SK-N-SH treated with all-trans-retinoic acid at 6 μM for 48 hours (cell line): ENCODE measurements around the gene TOX2.

ENCODE experiments used
- ATAC-seq: fragments of 200-7000 bp; cut with Tn5 transposase; 3 replicates; pipeline ENCODE4 v1.9.1; 2020; ENCODE audit warnings: mild to moderate bottlenecking, moderate library complexity
- CSDC2 ChIP-seq: fragments of 250-450 bp; sonication (Bioruptor Pico); IDR thresholded peaks from 2 replicates; pipeline ENCODE4 v1.5.0; 2020; ENCODE audit warnings: mild to moderate bottlenecking, moderate library complexity
- ESRRG ChIP-seq: fragments of 250-450 bp; sonication (Bioruptor Pico); IDR thresholded peaks from 2 replicates; pipeline ENCODE4 v1.6.1; 2021; ENCODE audit warnings: mild to moderate bottlenecking
- GLIS3 ChIP-seq: fragments of 250-450 bp; sonication (Bioruptor Pico); IDR thresholded peaks from 2 replicates; pipeline ENCODE4 v1.5.0; 2020; ENCODE audit warnings: mild to moderate bottlenecking, moderate library complexity
- ISL1 ChIP-seq: fragments of 250-450 bp; sonication (Bioruptor Pico); IDR thresholded peaks from 2 replicates; pipeline ENCODE4 v2.1.2; 2022; ENCODE audit warnings: mild to moderate bottlenecking, moderate library complexity
- PPARA ChIP-seq: fragments of 250-450 bp; sonication (Bioruptor Pico); IDR thresholded peaks from 2 replicates; pipeline ENCODE4 v1.5.0; 2020; ENCODE audit warnings: mild to moderate bottlenecking, borderline replicate concordance
- RARB ChIP-seq: fragments of 250-450 bp; sonication (Bioruptor Pico); IDR thresholded peaks from 2 replicates; pipeline ENCODE4 v1.8.0; 2021; ENCODE audit warnings: mild to moderate bottlenecking, moderate library complexity
- SNAI2 ChIP-seq: fragments of 250-450 bp; sonication (Bioruptor Pico); IDR thresholded peaks from 2 replicates; pipeline ENCODE4 v1.5.0; 2020; ENCODE audit warnings: mild to moderate bottlenecking, moderate library complexity
- TCF4 ChIP-seq: fragments of 250-450 bp; sonication (Bioruptor Pico); IDR thresholded peaks from 2 replicates; pipeline ENCODE4 v1.8.0; 2021; ENCODE audit warnings: mild to moderate bottlenecking, moderate library complexity, borderline replicate concordance
- TOX ChIP-seq: fragments of 250-450 bp; sonication (Bioruptor Pico); IDR thresholded peaks from 2 replicates; pipeline ENCODE4 v1.8.0; 2021; ENCODE audit warnings: mild to moderate bottlenecking, moderate library complexity, borderline replicate concordance
- ZC3H10 ChIP-seq: fragments of 250-450 bp; sonication (Bioruptor Pico); IDR thresholded peaks from 2 replicates; pipeline ENCODE4 v1.5.1; 2021; ENCODE audit warnings: mild to moderate bottlenecking, moderate library complexity
- ZFP3 ChIP-seq: fragments of 250-450 bp; sonication (Bioruptor Pico); IDR thresholded peaks from 2 replicates; pipeline ENCODE4 v1.5.0; 2020; ENCODE audit warnings: mild to moderate bottlenecking, moderate library complexity
- ZFP30 ChIP-seq: fragments of 450-650 bp; formaldehyde crosslinking; IDR thresholded peaks from 2 replicates; pipeline ENCODE4 v1.5.0; 2022; ENCODE audit warnings: mild to moderate bottlenecking, moderate library complexity
- ZNF565 ChIP-seq: fragments of 450-650 bp; formaldehyde crosslinking; conservative IDR thresholded peaks from 2 replicates; pipeline ENCODE4 v1.5.0; 2020; ENCODE audit warnings: low read depth, mild to moderate bottlenecking, moderate library complexity
- ZNF70 ChIP-seq: fragments of 450-650 bp; formaldehyde crosslinking; IDR thresholded peaks from 2 replicates; pipeline ENCODE4 v1.5.0; 2020; ENCODE audit warnings: mild to moderate bottlenecking, moderate library complexity
- ZNF8 ChIP-seq: fragments of 450-650 bp; formaldehyde crosslinking; IDR thresholded peaks from 2 replicates; pipeline ENCODE4 v1.5.0; 2020; ENCODE audit warnings: mild to moderate bottlenecking, moderate library complexity
- TF ChIP-seq, protein P1 (sequence below): fragments of 250-450 bp; sonication (Bioruptor Pico); IDR thresholded peaks from 2 replicates; pipeline ENCODE4 v1.5.0; 2020; ENCODE audit warnings: mild to moderate bottlenecking, moderate library complexity
- TF ChIP-seq, protein P2 (sequence below): fragments of 250-450 bp; sonication (Bioruptor Pico); IDR thresholded peaks from 2 replicates; pipeline ENCODE4 v1.5.1; 2021; ENCODE audit warnings: mild to moderate bottlenecking, moderate library complexity
- TF ChIP-seq, protein P3 (sequence below): fragments of 250-450 bp; sonication (Bioruptor Pico); IDR thresholded peaks from 2 replicates; pipeline ENCODE4 v1.8.0; 2021; ENCODE audit warnings: low read depth, mild to moderate bottlenecking, moderate library complexity, borderline replicate concordance

Gene TOX2

DNA sequence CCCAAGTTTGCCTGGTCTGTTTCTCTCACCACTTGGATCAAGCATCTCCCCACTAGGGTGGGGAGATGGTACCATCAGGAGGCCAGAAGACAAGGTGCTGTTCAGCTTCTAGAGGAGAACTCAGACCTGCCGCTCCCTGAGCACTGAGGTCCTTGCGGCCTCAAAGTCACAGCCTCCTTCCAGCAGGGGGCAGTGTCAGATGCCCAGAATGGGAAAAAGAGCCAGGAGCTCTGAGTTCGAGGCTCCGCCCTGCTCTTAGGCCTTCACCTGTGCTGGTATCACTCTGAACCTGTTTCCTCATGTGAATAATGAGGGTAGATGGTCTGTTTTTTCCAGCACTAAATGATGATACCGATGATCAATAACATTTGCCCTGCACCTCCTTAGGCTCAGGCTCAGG lies 68.7 kb downstream of the TOX2 start:
- ATAC-seq: no peak

DNA sequence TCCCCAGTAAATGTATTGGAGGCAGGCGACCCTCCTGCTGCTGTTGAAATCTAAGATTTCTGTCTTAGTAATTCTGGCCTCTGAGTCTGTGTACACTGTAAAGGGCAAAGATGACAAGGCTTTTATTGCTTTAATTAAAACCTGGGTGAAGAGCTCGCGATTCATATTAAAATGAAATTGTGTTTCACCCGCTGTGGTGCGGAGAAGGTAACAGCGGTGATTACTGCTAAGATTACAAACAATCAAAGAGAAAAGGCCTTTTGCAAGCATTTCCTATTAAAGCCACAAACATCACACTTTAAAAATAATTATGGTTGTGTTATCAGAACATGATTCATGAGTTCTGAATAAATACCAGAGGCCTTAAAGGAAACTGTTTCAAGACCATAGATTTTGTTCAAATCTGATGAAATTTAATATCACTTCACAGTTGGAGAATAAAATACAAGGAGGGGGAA lies 69.3 kb downstream of the TOX2 start:
- no peak for TF ChIP-seq TCF4 (CRISPR knock-in tag)
- TF ChIP-seq, protein P1, sequence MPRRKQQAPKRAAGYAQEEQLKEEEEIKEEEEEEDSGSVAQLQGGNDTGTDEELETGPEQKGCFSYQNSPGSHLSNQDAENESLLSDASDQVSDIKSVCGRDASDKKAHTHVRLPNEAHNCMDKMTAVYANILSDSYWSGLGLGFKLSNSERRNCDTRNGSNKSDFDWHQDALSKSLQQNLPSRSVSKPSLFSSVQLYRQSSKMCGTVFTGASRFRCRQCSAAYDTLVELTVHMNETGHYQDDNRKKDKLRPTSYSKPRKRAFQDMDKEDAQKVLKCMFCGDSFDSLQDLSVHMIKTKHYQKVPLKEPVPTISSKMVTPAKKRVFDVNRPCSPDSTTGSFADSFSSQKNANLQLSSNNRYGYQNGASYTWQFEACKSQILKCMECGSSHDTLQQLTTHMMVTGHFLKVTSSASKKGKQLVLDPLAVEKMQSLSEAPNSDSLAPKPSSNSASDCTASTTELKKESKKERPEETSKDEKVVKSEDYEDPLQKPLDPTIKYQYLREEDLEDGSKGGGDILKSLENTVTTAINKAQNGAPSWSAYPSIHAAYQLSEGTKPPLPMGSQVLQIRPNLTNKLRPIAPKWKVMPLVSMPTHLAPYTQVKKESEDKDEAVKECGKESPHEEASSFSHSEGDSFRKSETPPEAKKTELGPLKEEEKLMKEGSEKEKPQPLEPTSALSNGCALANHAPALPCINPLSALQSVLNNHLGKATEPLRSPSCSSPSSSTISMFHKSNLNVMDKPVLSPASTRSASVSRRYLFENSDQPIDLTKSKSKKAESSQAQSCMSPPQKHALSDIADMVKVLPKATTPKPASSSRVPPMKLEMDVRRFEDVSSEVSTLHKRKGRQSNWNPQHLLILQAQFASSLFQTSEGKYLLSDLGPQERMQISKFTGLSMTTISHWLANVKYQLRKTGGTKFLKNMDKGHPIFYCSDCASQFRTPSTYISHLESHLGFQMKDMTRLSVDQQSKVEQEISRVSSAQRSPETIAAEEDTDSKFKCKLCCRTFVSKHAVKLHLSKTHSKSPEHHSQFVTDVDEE (CRISPR knock-in tag): no peak
- TF ChIP-seq, all 23 proteins: peak for 0
- ATAC-seq: no peak

More for the DNA sequence above, 68.7 kb downstream of the TOX2 start:
- TF ChIP-seq ESRRG (no peak), TOX (CRISPR knock-in tag) (no peak), ZC3H10 (CRISPR knock-in tag) (no peak), ISL1 (CRISPR knock-in tag) (no peak), SNAI2 (CRISPR knock-in tag) (no peak), ZFP30 (CRISPR knock-in tag) (no peak), RARB (CRISPR knock-in tag) (no peak), ZNF8 (no peak)
- TF ChIP-seq, protein P2, sequence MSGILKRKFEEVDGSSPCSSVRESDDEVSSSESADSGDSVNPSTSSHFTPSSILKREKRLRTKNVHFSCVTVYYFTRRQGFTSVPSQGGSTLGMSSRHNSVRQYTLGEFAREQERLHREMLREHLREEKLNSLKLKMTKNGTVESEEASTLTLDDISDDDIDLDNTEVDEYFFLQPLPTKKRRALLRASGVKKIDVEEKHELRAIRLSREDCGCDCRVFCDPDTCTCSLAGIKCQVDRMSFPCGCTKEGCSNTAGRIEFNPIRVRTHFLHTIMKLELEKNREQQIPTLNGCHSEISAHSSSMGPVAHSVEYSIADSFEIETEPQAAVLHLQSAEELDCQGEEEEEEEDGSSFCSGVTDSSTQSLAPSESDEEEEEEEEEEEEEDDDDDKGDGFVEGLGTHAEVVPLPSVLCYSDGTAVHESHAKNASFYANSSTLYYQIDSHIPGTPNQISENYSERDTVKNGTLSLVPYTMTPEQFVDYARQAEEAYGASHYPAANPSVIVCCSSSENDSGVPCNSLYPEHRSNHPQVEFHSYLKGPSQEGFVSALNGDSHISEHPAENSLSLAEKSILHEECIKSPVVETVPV: no peak
- TF ChIP-seq, protein P1 (CRISPR knock-in tag): no peak

DNA sequence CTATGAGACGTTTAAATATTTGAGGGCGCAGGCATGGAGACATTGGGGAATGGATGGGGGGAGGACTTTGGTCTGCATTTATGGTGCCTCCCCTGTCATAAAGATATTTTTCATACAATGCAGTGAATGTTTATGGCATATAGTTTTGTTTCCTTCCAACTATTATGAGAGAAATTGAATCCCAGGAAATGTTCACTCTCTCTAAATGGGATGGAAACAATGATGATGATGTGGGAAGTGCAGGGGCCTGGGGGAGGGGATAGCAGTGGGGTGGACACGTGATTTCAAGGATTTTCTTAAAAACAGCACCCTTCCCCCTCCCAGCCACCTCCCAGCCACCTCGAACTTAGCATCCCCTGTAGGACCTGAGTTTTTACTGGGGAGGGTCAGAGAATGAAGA lies 69.9 kb downstream of the TOX2 start:
- no peak for ATAC-seq

More for the DNA sequence above, 69.9 kb downstream of the TOX2 start:
- TF ChIP-seq ZNF70 (CRISPR knock-in tag) (no peak), TOX (CRISPR knock-in tag) (no peak), ZFP3 (CRISPR knock-in tag) (no peak), ESRRG (no peak), ZNF565 (no peak), ZFP30 (CRISPR knock-in tag) (no peak), ISL1 (CRISPR knock-in tag) (no peak), PPARA (CRISPR knock-in tag) (no peak), ZNF8 (no peak), ZC3H10 (CRISPR knock-in tag) (no peak), CSDC2 (CRISPR knock-in tag) (no peak), GLIS3 (CRISPR knock-in tag) (no peak)
- TF ChIP-seq, protein P3, sequence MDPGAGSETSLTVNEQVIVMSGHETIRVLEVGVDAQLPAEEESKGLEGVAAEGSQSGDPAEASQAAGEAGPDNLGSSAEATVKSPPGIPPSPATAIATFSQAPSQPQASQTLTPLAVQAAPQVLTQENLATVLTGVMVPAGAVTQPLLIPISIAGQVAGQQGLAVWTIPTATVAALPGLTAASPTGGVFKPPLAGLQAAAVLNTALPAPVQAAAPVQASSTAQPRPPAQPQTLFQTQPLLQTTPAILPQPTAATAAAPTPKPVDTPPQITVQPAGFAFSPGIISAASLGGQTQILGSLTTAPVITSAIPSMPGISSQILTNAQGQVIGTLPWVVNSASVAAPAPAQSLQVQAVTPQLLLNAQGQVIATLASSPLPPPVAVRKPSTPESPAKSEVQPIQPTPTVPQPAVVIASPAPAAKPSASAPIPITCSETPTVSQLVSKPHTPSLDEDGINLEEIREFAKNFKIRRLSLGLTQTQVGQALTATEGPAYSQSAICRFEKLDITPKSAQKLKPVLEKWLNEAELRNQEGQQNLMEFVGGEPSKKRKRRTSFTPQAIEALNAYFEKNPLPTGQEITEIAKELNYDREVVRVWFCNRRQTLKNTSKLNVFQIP (CRISPR knock-in tag): no peak
- TF ChIP-seq, protein P1 (CRISPR knock-in tag): no peak
- TF ChIP-seq, protein P2: no peak
- TF ChIP-seq, all 23 proteins: peak for 0
